Sigmoid colon (tissue), 7 donors: Measurements from ENCODE around the gene DUT. TPM values are rescaled to one million over a fixed set of nuclear protein-coding genes. Genes with fewer than 3 reads are reported as not detected.

Experiments
- DNase-seq: peaks from one replicate; pipeline ENCODE4 v3.0.0-alpha.2; 2019
- H3K27ac ChIP-seq, 4 donors: fragments of 200-600 bp; sonication (generic); one replicate each; pipeline ENCODE4 v1.5.1; 2016 to 2019; ENCODE audit warnings: mild to moderate bottlenecking in 1 of 4
- H3K27me3 ChIP-seq, 3 donors: fragments of 200-600 bp; sonication (generic); one replicate each; pipeline ENCODE4 v1.5.1; 2019; ENCODE audit warnings: mild to moderate bottlenecking in 1 of 3
- H3K36me3 ChIP-seq, 4 donors: fragments of 200-600 bp; sonication (generic); one replicate each; pipeline ENCODE4 v1.5.1; 2016 to 2019
- H3K4me1 ChIP-seq, 4 donors: fragments of 200-600 bp; sonication (generic); one replicate each; pipeline ENCODE4 v1.5.1; 2017 to 2019
- H3K4me3 ChIP-seq, 4 donors: fragments of 200-600 bp; sonication (generic); one replicate each; pipeline ENCODE4 v1.5.1; 2017 to 2019; ENCODE audit warnings: mild to moderate bottlenecking in 2 of 4, moderate library complexity in 1 of 4
- H3K9me3 ChIP-seq, 4 donors: fragments of 200-600 bp in 3 of 4; sonication (generic) in 3 of 4; one replicate each; pipeline versions ENCODE4 v1.5.1 to v1.6.1; 2013 to 2019
- CTCF ChIP-seq, 4 experiments: fragments of 450-650 bp in 3 of 4; fragments of 200-600 bp in 1 of 4; IDR thresholded peaks; one replicate each; pipeline ENCODE4 v1.5.1; 2016 to 2019; ENCODE audit warnings: antibody characterized with exemption in 4 of 4, mild to moderate bottlenecking in 3 of 4, moderate library complexity in 2 of 4
- EP300 ChIP-seq, 4 donors: sonication (generic); formaldehyde crosslinking; IDR thresholded peaks; one replicate each; pipeline ENCODE4 v1.6.1; 2017; ENCODE audit warnings: antibody characterized with exemption in 4 of 4
- POLR2A ChIP-seq, 2 donors: fragments of 450-650 bp; IDR thresholded peaks; one replicate each; pipeline ENCODE4 v1.6.1; 2016; ENCODE audit warnings: antibody characterized with exemption in 2 of 2, mild to moderate bottlenecking in 2 of 2, moderate library complexity in 2 of 2
- POLR2AphosphoS5 ChIP-seq, 4 donors: sonication (generic); formaldehyde crosslinking; IDR thresholded peaks; one replicate each; pipeline ENCODE4 v1.6.1; 2017; ENCODE audit warnings: antibody characterized with exemption in 4 of 4
- WGBS, 2 donors: extraction: QIAGEN DNeasy Blood & Tissue Kit; methylation state at CpG; one replicate each; pipeline ENCODE4 v1.1.7; 2013; 5-methylcytosine and 5-hydroxymethylcytosine counted together
- intact Hi-C: fragments of 100-400 bp; cut with DNase I; formaldehyde crosslinking; loops from one replicate; pipeline ENCODE4 v1.15.1; 2023
- polyA plus RNA-seq, 3 donors: library from polyadenylated mRNA; stranded (reverse); fragments of 200-250 nt; gene quantifications; one replicate each; pipeline ENCODE4 v1.2.3, GENCODE V29; 2013
- total RNA-seq, 4 donors: library from RNA; depleted of rRNA; stranded (reverse); fragments of >200 nt; gene quantifications; one replicate each; pipeline ENCODE4 v1.1.0, GENCODE V29; 2016
- donor health status: healthy with polysubstance abuse.
- donor health status: Bipolar disorder and iron deficiency.
- donor health status: healthy.

The DUT gene
- total and polyA plus RNA-seq, 7 donors: 42.6 to 109 (median 91.1) TPM

- 0 to 1% methylated on average over 64 of the region's 64 CpGs for WGBS, 2 donors
Observed at GRCh38 chr15:48331796-48332641, 790 bp downstream of the DUT start.

GRCh38 chr15:48332642-48333034 lies 1.4 kb downstream of the DUT start:
- Histone ChIP-seq H3K4me3 (peak overlapping the region in 3 of 4 donors; percentile 71 to 87 (median 72)), H3K4me1 (peaks cover 0 to 20% (median 15%) of the 10 kb centered on the region in 4 donors), H3K36me3 (peaks cover 0 to 37% (median 15%) of the 10 kb centered on the region in 4 donors), H3K27ac (no peak overlapping the region), H3K9me3 (no peaks in the 10 kb centered on the region), H3K27me3 (no peaks in the 10 kb centered on the region)
- 12 to 25% methylated on average over 9 of the region's 9 CpGs for WGBS, 2 donors
- TF ChIP-seq POLR2A (IDR thresholded peaks at IDR 0.05): no peak
- TF ChIP-seq CTCF (IDR thresholded peaks at IDR 0.05): no peak
- no peak for TF ChIP-seq POLR2AphosphoS5 (IDR thresholded peaks at IDR 0.05)
- TF ChIP-seq EP300 (IDR thresholded peaks at IDR 0.05): no peak
- intact Hi-C loops: loop anchor here (5.0 kb wide), 2 partner anchors 155 to 715 kb away; partner anchors contain the start of genes MYEF2 and SECISBP2L
- no peak for DNase-seq

More at GRCh38 chr15:48331796-48332641, 790 bp downstream of the DUT start:
- Histone ChIP-seq H3K4me3 (peak overlapping the region; percentile 57 to 87 (median 72)), H3K36me3 (peaks cover 0 to 31% (median 12%) of the 10 kb centered on the region in 4 donors), H3K4me1 (peaks cover 0 to 20% (median 15%) of the 10 kb centered on the region in 4 donors), H3K27me3 (no peaks in the 10 kb centered on the region), H3K27ac (peak overlapping the region; percentile 94 to 98 (median 96)), H3K9me3 (no peaks in the 10 kb centered on the region)
- TF ChIP-seq POLR2AphosphoS5 (IDR thresholded peaks at IDR 0.05): no peak
- TF ChIP-seq CTCF (IDR thresholded peaks at IDR 0.05): no peak
- TF ChIP-seq EP300 (IDR thresholded peaks at IDR 0.05): no peak
- TF ChIP-seq POLR2A (IDR thresholded peaks at IDR 0.05): no peak
- intact Hi-C loops: loop anchor here (5.0 kb wide), 2 partner anchors 155 to 715 kb away; partner anchors contain the start of genes MYEF2 and SECISBP2L
- peak; percentile 90 for DNase-seq

- no peaks in the 10 kb centered on the region for H3K9me3 ChIP-seq
- intact Hi-C loops: loop anchor here (5.0 kb wide), 2 partner anchors 156 to 714 kb away; partner anchors contain the start of genes MYEF2 and SECISBP2L
- no peaks in the 10 kb centered on the region for H3K27me3 ChIP-seq
- H3K27ac ChIP-seq: no peak overlapping the region
- peaks cover 0 to 20% (median 15%) of the 10 kb centered on the region in 4 donors for H3K4me1 ChIP-seq
- no peak for DNase-seq
- TF ChIP-seq CTCF (IDR thresholded peaks at IDR 0.05) (no peak), POLR2A (IDR thresholded peaks at IDR 0.05) (no peak), POLR2AphosphoS5 (IDR thresholded peaks at IDR 0.05) (no peak), EP300 (IDR thresholded peaks at IDR 0.05) (no peak)
- H3K4me3 ChIP-seq: no peak overlapping the region
- WGBS, 2 donors: 17 to 48% methylated on average over 4 of the region's 4 CpGs
- H3K36me3 ChIP-seq: peaks cover 0 to 46% (median 15%) of the 10 kb centered on the region in 4 donors
Observed at GRCh38 chr15:48333540-48333939, 2.3 kb downstream of the DUT start.

GRCh38 chr15:48334260-48334659 lies 3.0 kb downstream of the DUT start:
- no peak for DNase-seq
- Histone ChIP-seq H3K36me3 (peaks cover 0 to 49% (median 15%) of the 10 kb centered on the region in 4 donors), H3K4me1 (peaks cover 0 to 20% (median 15%) of the 10 kb centered on the region in 4 donors), H3K27ac (no peak overlapping the region), H3K4me3 (no peak overlapping the region), H3K9me3 (no peaks in the 10 kb centered on the region), H3K27me3 (no peaks in the 10 kb centered on the region)
- intact Hi-C loops: loop anchor here (5.0 kb wide), 2 partner anchors 157 to 713 kb away; partner anchors contain the start of genes MYEF2 and SECISBP2L
- 75 to 80% methylated on average over 2 of the region's 2 CpGs for WGBS, 2 donors
- TF ChIP-seq CTCF (IDR thresholded peaks at IDR 0.05): no peak
- no peak for TF ChIP-seq POLR2A (IDR thresholded peaks at IDR 0.05)
- TF ChIP-seq POLR2AphosphoS5 (IDR thresholded peaks at IDR 0.05): no peak
- no peak for TF ChIP-seq EP300 (IDR thresholded peaks at IDR 0.05)
